GM21423 (cell line): ENCODE measurements around the gene STAB2.
"Not testable (repeated sequence)": the region's sequence is repeated elsewhere in the genome, so short reads cannot be mapped to it uniquely, and the experiment has no call there.

Source experiments
- ATAC-seq: cut with Tn5 transposase; IDR thresholded peaks from one replicate; pipeline ENCODE4 v1.9.1; 2021; ENCODE audit warnings: mild to moderate bottlenecking, moderate library complexity; ENCODE audit not compliant: unreplicated experiment

Gene STAB2

DNA sequence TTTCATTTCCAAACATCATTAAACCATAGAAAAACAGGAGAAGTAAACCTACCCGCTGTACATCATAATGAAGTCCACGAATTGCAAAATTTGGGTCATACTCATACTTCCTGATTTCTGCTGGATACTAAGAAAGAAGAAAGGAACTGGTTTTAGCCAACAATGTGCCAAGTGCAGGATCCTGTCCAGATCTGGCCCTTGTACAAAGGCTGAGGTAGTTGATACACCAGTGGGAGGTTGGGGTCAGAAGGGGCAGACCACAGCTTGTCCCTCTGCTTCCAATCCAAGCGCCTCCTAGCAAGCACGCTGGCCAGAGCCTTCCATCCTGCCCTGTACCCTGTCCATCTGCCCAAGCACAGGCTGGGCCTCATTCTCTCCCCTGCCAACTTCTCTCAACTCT, 219.7 kb downstream of the STAB2 start:
- no peak for ATAC-seq

GRCh38 chr12:103807561-103808238, 220.6 kb downstream of the STAB2 start:
- ATAC-seq = no peak

- ATAC-seq = no peak
These were observed 221.3 kb downstream of the STAB2 start for GRCh38 chr12:103808239-103808880.

GRCh38 chr12:103809154-103809553, 222.1 kb downstream of the STAB2 start:
- ATAC-seq = no peak

DNA sequence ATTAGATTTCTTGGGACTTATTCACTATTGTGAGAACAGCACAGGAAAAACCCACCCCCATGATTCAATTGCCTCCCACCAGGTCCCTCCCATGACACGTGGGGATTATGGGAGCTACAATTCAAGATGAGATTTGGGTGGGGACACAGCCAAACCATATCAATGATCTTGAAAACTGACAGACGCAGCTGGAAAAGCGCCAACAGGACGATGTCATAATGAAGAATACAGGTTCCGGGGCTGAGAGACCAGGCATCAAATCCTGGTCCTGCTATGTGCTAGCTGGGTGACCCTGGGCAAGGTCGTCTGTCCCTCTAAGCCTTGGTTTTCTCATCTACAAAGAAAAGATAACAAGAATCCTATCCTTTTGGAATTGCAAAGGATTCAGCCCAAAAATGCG, 222.6 kb downstream of the STAB2 start:
- ATAC-seq = not testable (repeated sequence)

DNA sequence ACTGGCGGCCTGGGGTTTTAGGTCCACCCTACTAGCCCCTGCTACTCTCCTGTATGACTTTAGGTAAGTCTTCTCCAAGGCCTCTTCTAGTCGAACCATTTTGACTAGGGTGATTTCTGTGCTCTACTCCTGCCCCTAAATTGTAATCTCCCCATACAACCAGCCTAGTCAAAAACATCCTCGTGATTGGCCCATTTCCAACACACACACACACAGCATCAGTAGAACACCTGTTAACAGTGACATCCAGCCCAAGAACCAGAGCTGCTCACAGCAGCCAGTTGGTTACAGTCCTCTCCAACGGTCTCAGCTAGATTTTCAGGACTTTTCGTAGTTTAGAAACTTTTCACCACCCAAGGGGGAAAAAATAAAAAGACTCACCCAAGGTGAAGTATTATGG, 223.0 kb downstream of the STAB2 start:
- ATAC-seq = no peak

DNA sequence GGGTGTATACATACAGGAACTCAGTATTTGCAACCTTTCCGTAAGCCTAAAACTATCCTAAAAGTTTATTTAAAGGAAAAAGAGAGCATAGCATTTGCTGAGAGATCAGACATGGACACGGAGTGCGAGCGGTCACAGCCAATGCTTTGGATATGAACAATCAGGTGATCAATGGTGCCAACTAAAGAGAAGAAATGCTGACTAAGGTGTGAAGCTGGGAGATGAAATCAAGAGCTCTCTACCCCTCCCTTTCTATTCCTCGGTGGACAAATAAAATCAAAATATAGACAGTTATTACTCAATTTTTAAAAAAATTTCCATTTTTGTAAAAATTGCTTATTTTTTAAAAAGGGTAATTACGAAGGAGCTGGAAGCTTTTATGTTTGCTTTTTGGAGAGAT, 224.7 kb downstream of the STAB2 start:
- ATAC-seq = no peak

DNA sequence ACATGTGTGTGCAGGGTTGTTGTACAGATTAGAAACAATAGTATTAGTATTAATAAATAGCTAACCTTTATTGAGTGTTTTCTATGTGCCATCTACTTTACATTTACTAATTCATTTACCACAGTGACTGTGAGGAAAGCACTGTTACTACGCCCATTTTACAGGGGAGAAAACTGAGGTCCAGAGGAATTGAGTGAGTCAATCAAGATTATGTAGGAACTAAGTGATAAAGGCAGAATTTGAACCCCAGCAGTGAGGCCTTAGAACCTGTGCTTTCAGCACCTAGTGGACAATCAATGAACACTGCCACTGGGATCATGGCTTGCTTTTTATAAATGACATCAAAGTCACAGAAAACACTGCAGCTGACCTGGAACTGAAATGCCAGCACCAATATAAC, 225.7 kb downstream of the STAB2 start:
- no peak for ATAC-seq

DNA sequence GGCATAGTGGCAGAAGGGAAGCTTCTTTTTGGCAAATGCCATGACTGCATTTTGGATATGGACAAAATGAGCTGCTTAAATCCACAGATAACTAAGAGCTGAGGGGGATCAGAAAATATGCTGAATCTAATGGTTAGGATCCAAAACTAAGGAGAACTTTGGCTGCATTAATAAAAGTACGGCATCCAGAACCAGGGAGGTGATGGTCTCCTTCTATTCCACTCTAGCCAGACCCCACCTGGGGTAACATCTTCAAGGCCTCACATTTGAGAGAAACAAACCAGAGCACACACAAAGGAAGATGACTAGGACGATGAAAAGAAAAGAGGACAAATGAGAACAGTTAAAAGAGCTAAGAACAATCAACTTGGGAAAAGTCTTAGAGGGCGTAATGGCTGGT, 226.4 kb downstream of the STAB2 start:
- no peak for ATAC-seq

DNA sequence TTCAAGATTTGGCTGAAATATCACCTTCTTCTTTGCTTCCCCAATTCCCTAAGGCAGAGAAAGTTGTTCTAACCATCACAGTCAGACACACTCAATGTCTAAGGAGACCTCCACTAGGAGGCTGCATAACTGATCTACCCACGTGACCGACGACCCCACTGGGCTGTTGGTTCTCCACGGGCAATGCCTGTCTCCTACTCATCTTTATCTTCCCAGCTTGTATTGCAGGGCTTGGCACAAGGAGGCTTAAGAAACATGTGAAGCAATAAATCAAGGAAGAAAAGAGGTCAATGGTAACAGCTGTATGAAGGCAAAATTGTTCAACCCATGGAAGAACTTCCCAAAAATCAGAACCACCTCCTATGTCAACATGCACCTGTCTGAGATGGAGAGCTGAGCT, 226.9 kb downstream of the STAB2 start:
- ATAC-seq = no peak

DNA sequence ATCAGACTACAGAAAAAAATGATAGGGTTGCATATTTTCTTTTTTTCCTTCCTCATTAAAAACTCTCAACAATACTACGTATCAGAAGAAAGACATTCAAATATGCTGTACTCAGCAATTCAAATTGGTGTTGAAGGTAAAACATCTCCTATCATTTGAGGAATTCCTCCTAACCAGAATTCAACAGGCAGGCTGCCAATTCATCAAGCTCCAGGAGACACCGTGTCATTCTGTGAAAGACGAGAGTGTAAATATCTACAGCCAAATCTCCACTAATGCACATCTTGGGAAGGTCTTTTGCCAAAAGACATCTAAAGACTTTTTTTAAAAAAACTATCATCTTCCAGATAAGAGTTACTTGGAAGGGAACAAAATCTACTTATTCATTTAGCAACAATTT, 227.4 kb downstream of the STAB2 start:
- no peak for ATAC-seq
